GM19372 (cell line): Measurements from ENCODE around the gene DPY19L2.
"Not testable (repeated sequence)": the region's sequence is repeated elsewhere in the genome, so short reads cannot be mapped to it uniquely, and the experiment has no call there.

Experiments used
- ATAC-seq: cut with Tn5 transposase; IDR thresholded peaks from one replicate; pipeline ENCODE4 v1.9.1; 2021; ENCODE audit warnings: mild to moderate bottlenecking, low read depth, moderate library complexity; ENCODE audit not compliant: unreplicated experiment

Gene DPY19L2

GRCh38 chr12:63668800-63669365 is 590 bp upstream of the DPY19L2 start:
- ATAC-seq = peak; percentile 36

DNA sequence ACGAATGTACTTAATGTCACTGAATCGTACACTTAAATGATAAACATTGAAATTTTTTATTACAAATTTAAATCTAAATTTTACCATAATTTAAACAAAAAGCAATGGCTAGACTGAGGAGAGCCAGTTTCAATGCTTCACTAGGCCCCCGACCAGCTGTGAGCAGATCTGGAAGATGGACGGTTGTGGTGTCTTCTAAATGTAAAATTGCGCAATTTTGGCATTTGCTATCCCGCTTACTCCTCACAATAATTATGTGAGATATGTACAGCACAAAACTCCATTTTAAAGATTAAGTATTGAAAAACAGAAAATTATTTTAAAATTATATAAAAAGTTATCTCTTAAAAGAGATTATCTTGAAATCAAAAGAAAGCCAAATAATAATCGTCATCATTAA is 5.3 kb downstream of the DPY19L2 start:
- ATAC-seq = not testable (repeated sequence)

DNA sequence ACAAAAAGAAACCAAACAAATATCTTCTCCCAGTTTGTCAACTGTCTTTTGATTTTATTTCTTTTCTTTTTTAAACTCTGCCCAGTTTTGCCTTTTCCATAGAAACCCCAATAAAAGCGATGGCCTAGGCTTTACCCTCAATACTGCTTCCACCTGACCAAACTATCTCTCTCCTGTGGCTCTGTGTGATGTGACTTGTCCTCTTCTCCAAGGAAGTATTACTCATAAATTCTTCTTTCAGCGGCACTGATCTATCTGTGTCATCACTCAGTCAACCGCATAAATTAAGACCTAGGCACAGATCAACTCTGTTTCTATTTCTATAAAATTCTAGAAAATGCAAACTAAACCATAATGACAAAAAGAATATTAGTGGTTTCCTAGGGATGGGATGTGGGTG is 9.8 kb downstream of the DPY19L2 start:
- ATAC-seq = not testable (repeated sequence)

DNA sequence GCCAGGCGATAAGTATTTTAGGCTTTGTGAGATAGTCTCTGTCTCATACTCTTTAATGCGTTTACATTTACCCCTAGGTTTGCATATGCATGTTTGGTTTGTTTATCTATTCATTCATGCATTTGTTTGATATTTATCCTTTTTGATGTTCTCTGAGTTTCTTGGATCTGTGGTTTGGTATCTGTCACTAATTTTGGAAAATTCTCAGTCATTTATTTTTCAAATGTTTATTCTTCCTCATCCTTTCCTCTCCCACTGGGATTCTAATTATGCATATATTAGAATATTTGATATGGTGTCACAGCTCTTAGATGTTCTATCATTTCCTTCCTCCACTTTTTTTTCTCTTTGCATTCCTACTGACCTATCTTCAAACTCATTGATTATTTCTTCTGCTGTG is 11.9 kb downstream of the DPY19L2 start:
- not testable (repeated sequence) for ATAC-seq

DNA sequence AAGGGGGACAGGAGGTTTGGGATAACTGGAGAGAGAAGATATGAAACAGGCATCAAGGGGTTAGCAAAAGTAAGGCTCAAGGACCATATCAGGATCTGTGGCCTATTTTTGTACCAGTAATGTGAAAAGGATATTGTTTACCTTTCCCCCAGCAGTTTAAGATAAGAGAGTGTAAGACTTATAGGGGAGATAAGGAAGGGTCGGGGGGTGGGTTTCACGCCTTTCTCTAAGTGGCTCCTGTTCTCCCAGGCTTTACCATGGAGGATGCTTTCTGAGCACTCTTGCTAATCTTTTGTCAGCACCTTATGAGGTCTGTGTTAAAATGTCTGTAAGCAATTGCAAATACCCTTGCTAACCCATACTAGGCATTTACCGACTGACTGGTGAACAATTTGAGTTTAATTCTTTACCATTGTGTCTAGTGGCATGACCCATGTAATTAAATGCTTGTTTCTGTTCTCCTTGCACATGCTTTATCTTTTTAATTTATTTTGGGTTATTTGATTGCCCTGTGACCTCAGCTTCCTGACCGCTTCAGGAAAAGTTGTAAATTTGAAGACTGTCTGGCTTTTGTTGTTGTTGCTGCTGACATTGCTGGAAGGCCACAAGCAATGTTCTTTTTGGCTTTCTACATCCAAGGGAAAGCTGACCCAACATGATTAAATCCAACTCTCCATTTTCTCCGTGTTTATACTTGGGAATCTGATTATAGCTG is 12.6 kb downstream of the DPY19L2 start:
- ATAC-seq = not testable (repeated sequence)

- not testable (repeated sequence) for ATAC-seq
Measured at GRCh38 chr12:63654481-63654880, 13.8 kb downstream of the DPY19L2 start.

DNA sequence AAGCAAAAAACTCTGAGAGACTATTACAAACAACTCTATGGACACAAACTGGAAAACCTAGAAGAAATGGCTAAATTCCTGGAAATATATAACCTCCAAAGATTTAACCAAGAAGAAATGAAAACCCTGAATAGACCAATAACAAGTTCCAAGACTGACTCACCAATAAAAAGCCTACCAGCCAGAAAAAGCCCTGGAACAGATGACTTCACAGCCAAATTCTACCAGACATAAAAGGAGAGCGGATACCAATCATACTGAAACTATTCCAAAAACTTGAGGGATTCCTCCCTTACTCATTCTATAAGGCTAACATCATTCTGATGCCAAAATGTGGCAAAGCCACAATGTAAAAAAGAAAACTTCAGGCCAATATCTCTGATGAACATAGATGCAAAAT is 18.8 kb downstream of the DPY19L2 start:
- ATAC-seq = not testable (repeated sequence)

GRCh38 chr12:63643381-63644140 is 24.7 kb downstream of the DPY19L2 start:
- not testable (repeated sequence) for ATAC-seq

GRCh38 chr12:63624258-63624657 is 44.0 kb downstream of the DPY19L2 start:
- ATAC-seq = not testable (repeated sequence)

DNA sequence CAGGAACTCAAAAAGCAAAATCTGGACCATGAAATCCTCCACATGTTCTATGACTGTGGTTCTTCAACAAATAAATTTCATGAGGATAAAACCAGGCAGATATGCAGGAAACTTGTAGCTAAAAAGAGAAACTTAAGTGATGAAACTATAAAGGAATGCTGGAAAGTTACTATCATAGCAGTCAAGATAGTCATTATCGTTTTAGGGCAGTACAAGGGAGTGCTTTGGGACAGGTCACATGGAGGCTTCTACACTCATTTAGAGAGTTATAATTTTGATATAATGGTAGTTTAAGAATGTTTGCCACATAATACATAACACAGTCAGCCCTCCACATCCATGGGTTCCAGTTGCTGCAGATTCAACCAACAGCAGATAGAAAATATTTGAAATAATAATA is 52.7 kb downstream of the DPY19L2 start:
- not testable (repeated sequence) for ATAC-seq

GRCh38 chr12:63611285-63611684 is 57.0 kb downstream of the DPY19L2 start:
- ATAC-seq = not testable (repeated sequence)

GRCh38 chr12:63609281-63609680 is 59.0 kb downstream of the DPY19L2 start:
- ATAC-seq = not testable (repeated sequence)

- ATAC-seq = not testable (repeated sequence)
Measured at GRCh38 chr12:63604985-63605384, 63.3 kb downstream of the DPY19L2 start.

DNA sequence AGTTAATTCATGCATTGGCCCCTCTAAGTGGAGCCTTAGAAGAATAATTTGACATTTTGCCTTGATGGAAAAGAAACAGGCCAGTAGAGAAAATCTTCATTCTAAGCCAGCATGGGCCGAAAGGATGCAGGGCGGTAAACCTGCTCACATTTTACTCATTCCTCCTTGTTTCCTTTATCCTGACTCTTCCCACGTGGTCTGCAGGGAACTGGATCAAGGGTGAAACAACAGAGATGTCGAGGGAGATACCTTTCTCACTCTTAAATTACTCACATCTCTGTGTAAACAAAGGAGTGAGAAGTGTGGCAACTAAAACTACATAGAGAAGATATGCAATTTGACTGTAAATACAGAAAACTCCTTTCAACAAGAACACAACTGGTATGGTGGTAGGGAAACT is 73.5 kb downstream of the DPY19L2 start:
- not testable (repeated sequence) for ATAC-seq

GRCh38 chr12:63584426-63584825 is 83.9 kb downstream of the DPY19L2 start:
- not testable (repeated sequence) for ATAC-seq

- not testable (repeated sequence) for ATAC-seq
Measured at GRCh38 chr12:63583289-63583688, 85.0 kb downstream of the DPY19L2 start.

GRCh38 chr12:63577631-63578030 is 90.7 kb downstream of the DPY19L2 start:
- not testable (repeated sequence) for ATAC-seq

- ATAC-seq = not testable (repeated sequence)
Measured at GRCh38 chr12:63572038-63572437, 96.3 kb downstream of the DPY19L2 start.

GRCh38 chr12:63558445-63558844 is 109.8 kb downstream of the DPY19L2 start:
- not testable (repeated sequence) for ATAC-seq

DNA sequence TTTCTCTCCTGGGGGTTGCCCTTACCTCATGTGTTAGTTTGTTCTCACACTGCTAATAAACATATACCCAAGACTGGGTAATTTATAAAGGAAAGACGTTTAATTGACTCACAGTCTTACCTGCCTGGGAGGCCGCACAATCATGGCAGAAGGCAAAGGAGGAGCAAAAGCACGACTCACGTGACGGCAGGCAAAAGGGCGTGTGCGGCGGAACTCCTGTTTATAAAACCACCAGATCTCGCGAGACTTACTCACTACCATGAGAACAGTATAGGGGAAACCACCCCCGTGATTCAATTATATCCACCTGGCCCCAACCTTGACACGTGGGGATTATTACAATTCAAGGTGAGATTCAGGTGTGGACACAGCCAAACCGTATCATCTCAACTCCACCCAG is 116.9 kb downstream of the DPY19L2 start:
- ATAC-seq = not testable (repeated sequence)

DNA sequence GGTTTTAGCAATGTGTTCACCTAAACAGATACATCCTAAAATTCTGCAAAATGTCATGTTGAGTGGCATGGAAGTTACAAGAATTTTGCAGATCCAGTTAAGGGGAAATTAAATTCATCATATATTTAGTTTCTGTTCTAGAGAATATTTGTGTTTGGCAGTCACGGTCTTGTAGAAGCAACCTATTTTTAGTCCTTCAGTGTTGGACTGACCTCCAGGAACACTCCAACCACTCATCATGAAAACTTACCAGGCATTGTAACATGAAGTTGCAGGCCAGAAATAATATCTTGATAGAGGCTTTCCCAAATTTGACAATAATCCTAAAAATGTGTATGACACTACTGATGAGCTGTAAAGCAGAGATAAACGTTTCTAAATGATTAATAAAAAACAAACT is 119.3 kb downstream of the DPY19L2 start:
- not testable (repeated sequence) for ATAC-seq
